K562 (cell line): Measurements from ENCODE around the gene GALNT18. TPM values are rescaled to one million over a fixed set of nuclear protein-coding genes. Genes with fewer than 3 reads are reported as not detected.

Experiments used
- ATAC-seq: fragments of 200-7000 bp; cut with Tn5 transposase; 3 replicates; pipeline ENCODE4 v1.9.1; 2020; ENCODE audit warnings: moderate library complexity
- BruUV-seq: library from RNA; stranded (reverse); fragments of 400-500 nt; replicated peaks from 2 replicates; lab custom pipeline; 2021; lab: Mats Ljungman, UMichigan
- CTCF ChIA-PET: fragments of 300-600 bp; formaldehyde crosslinking; extraction: SDS; loops from one replicate; lab custom pipeline; 2021; ENCODE audit warnings: low intra/inter-chr PET ratio; lab: Yijun Ruan, JAX
- POLR2A ChIA-PET: fragments of 300-600, 350-650 bp; sonication (Branson Sonifier 250); formaldehyde crosslinking; extraction: SDS; loops from one replicate; lab custom pipeline; 2021; ENCODE audit warnings: antibody characterized with exemption, inconsistent platforms; lab: Yijun Ruan, JAX
- DNase-seq, 4 experiments: peaks; one replicate each; pipeline versions ENCODE4 v3.0.0 to v3.0.0-alpha.2; 2011 to 2018; ENCODE audit warnings: low spot score in 3 of 4, mixed read lengths in 3 of 4; ENCODE audit errors: extremely low read depth in 1 of 4
- FAIRE-seq: peaks from 2 replicates; lab custom pipeline; 2011; peaks lifted over from hg19 to GRCh38; lab: Jason Lieb, UNC
- H2AFZ ChIP-seq: 2 replicates; pipeline ENCODE4 v1.6.0; 2011; ENCODE audit warnings: low read depth, low read length, control low read depth, inconsistent platforms
- H3K27ac ChIP-seq: fragments of 200-600 bp; 3 replicates; pipeline ENCODE4 v1.8.0; 2011; ENCODE audit warnings: low read depth, mild to moderate bottlenecking, control low read depth, inconsistent platforms, low read length, moderate library complexity, mixed read lengths; ENCODE audit errors: extremely low read depth
- H3K27me3 ChIP-seq, 2 experiments: fragments of 300-600 bp in 1 of 2; 2 replicates in 1 of 2; 3 replicates in 1 of 2; pipeline versions ENCODE4 v1.6.0 to v1.8.0; 2011; ENCODE audit warnings: inconsistent platforms in 2 of 2, low read length in 2 of 2, mild to moderate bottlenecking in 1 of 2, mixed read lengths in 1 of 2, moderate library complexity in 1 of 2; ENCODE audit not compliant: control insufficient read depth in 2 of 2, insufficient read depth in 2 of 2
- H3K36me3 ChIP-seq: fragments of 300-600 bp; 3 replicates; pipeline ENCODE4 v1.8.0; 2011; ENCODE audit warnings: mild to moderate bottlenecking, low read length, inconsistent platforms; ENCODE audit not compliant: control insufficient read depth, insufficient read depth
- H3K4me1 ChIP-seq, 2 experiments: fragments of 200-600 bp in 1 of 2; replicated peaks in 1 of 2; 2 replicates in 1 of 2; 3 replicates in 1 of 2; pipeline versions ENCODE4 v1.5.1 to v1.8.0; 2011; ENCODE audit warnings: inconsistent platforms in 2 of 2, low read length in 2 of 2, mild to moderate bottlenecking in 1 of 2, mixed read lengths in 1 of 2, moderate library complexity in 1 of 2; ENCODE audit not compliant: control insufficient read depth in 2 of 2, insufficient read depth in 2 of 2
- H3K4me2 ChIP-seq: 2 replicates; pipeline ENCODE4 v1.6.1; 2011; ENCODE audit warnings: low read length, control low read depth, inconsistent platforms, mixed read lengths; ENCODE audit not compliant: insufficient read depth
- H3K4me3 ChIP-seq: fragments of 200-600 bp; sonication (generic), shearing (Covaris generic); 2 replicates; pipeline ENCODE4 v1.5.1; 2016; ENCODE audit warnings: control low read depth, inconsistent platforms
- H3K79me2 ChIP-seq: fragments of 200-600 bp; 3 replicates; pipeline ENCODE4 v1.8.0; 2011; ENCODE audit warnings: low read length, inconsistent platforms; ENCODE audit not compliant: control insufficient read depth, insufficient read depth
- H3K9ac ChIP-seq, 2 experiments: 2 replicates each; pipeline versions ENCODE4 v1.6.0 to v1.6.1; 2011; ENCODE audit warnings: low read depth in 2 of 2, low read length in 2 of 2, control low read depth in 1 of 2, inconsistent platforms in 1 of 2, mild to moderate bottlenecking in 1 of 2, mixed read lengths in 1 of 2; ENCODE audit not compliant: insufficient read depth in 1 of 2
- H3K9me1 ChIP-seq: one replicate; pipeline ENCODE4 v1.6.0; 2011; ENCODE audit warnings: inconsistent platforms, mild to moderate bottlenecking, low read length, moderate library complexity; ENCODE audit not compliant: control insufficient read depth, insufficient read depth
- H3K9me3 ChIP-seq: replicated peaks from 2 replicates; pipeline ENCODE4 v1.5.1; 2011; ENCODE audit warnings: low read depth, low read length, inconsistent platforms; ENCODE audit not compliant: control insufficient read depth, insufficient read depth
- H4K20me1 ChIP-seq: replicated peaks from 2 replicates; pipeline ENCODE4 v1.6.1; 2011; ENCODE audit warnings: low read length, inconsistent platforms, mixed read lengths; ENCODE audit not compliant: control insufficient read depth, insufficient read depth
- CBX5 ChIP-seq: IDR thresholded peaks from 2 replicates; pipeline ENCODE4 v1.6.1; 2014; ENCODE audit warnings: low read depth, borderline replicate concordance
- CEBPB ChIP-seq: fragments of 450-650 bp; IDR thresholded peaks from 2 replicates; pipeline ENCODE4 v1.6.1; 2016; ENCODE audit warnings: missing genetic modification characterization, missing compliant biosample characterization
- DNMT1 ChIP-seq: fragments of 450-650 bp; IDR thresholded peaks from 2 replicates; pipeline ENCODE4 v1.6.1; 2016; ENCODE audit warnings: antibody characterized with exemption, mild to moderate bottlenecking
- EWSR1 ChIP-seq: fragments of 450-650 bp; IDR thresholded peaks from 2 replicates; pipeline ENCODE4 v1.6.1; 2018; ENCODE audit warnings: borderline replicate concordance, mild to moderate bottlenecking, low read depth, moderate library complexity; ENCODE audit not compliant: partially characterized antibody
- HCFC1 ChIP-seq: IDR thresholded peaks from 2 replicates; pipeline ENCODE4 v1.6.1; 2012; ENCODE audit warnings: low read depth, low read length, improper control_type of control experiment
- RBM39 ChIP-seq: fragments of 200-400 bp; formaldehyde crosslinking; optimal IDR thresholded peaks from 2 replicates; pipeline ENCODE3; 2018; ENCODE audit warnings: low read depth, low read length
- SRSF7 ChIP-seq: fragments of 200-400 bp; formaldehyde crosslinking; optimal IDR thresholded peaks from 2 replicates; pipeline ENCODE3; 2017; ENCODE audit warnings: mild to moderate bottlenecking, low read depth, low read length
- THAP7 ChIP-seq: fragments of 250-450 bp; sonication (Bioruptor Pico); IDR thresholded peaks from 2 replicates; pipeline ENCODE4 v1.5.0; 2021
- XRCC3 ChIP-seq: fragments of 450-650 bp; IDR thresholded peaks from 2 replicates; pipeline ENCODE4 v1.6.1; 2017; ENCODE audit warnings: mild to moderate bottlenecking, moderate library complexity
- ZBTB11 ChIP-seq, 3 experiments: fragments of 200-800 bp in 1 of 3; fragments of 250-450 bp in 1 of 3; fragments of 450-650 bp in 1 of 3; sonication (Bioruptor Pico) in 1 of 3; sonication (Bioruptor generic) in 1 of 3; formaldehyde crosslinking in 1 of 3; IDR thresholded peaks; 2 replicates each; pipeline versions ENCODE4 v1.6.1 to v1.8.0; 2016 to 2022; ENCODE audit warnings: mild to moderate bottlenecking in 2 of 3, missing genetic modification characterization in 2 of 3, missing compliant biosample characterization in 1 of 3, moderate library complexity in 1 of 3
- ZC3H8 ChIP-seq: fragments of 450-650 bp; IDR thresholded peaks from 2 replicates; pipeline ENCODE4 v1.6.1; 2017
- ZNF668 ChIP-seq: fragments of 250-450 bp; sonication (Bioruptor Pico); IDR thresholded peaks from 2 replicates; pipeline ENCODE4 v1.8.0; 2022; ENCODE audit warnings: mild to moderate bottlenecking, inconsistent platforms
- ZNF764 ChIP-seq: fragments of 250-450 bp; sonication (Bioruptor Pico); IDR thresholded peaks from 2 replicates; pipeline ENCODE4 v1.4.0; 2020; ENCODE audit warnings: low read depth, mild to moderate bottlenecking, moderate library complexity
- WGBS: fragments of 100-300 bp; shearing (Covaris generic); methylation state at CpG from one replicate; pipeline ENCODE4 v1.1.6; 2016; ENCODE audit warnings: low coverage, mixed read lengths; ENCODE audit not compliant: insufficient coverage; ENCODE audit errors: missing lambda C conversion rate; 5-methylcytosine and 5-hydroxymethylcytosine counted together
- in situ Hi-C: fragments of 300-500 bp; cut with MboI; formaldehyde crosslinking; loops from 4 replicates; pipeline ENCODE4 v1.15.0; 2018; ENCODE audit warnings: inconsistent platforms, mixed read lengths
- intact Hi-C: fragments of 100-400 bp; cut with micrococcal nuclease; formaldehyde crosslinking; loops from 2 replicates; pipeline ENCODE4 v1.14.2; 2022
- polyA plus RNA-seq, 8 experiments: library from polyadenylated mRNA; depleted of rRNA in 4 of 8; stranded (reverse) in 5 of 8; unstranded in 3 of 8; fragments of >200 nt; fragmentation: Nextera tagmentation in 2 of 8; fragmentation: Illumina TruSeq in 1 of 8; extraction: Ambion mirVana in 2 of 8; extraction: Trizol in 1 of 8; gene quantifications; 2 replicates each; pipeline versions ENCODE4 v1.2.1 to v1.2.3, GENCODE V29; 2011 to 2014; ENCODE audit warnings: inconsistent platforms in 1 of 8, missing spikeins in 1 of 8
- total RNA-seq, 7 experiments: library from RNA; depleted of rRNA in 6 of 7; stranded (reverse); fragments of >200 nt in 6 of 7; fragmentation: Illumina TruSeq in 2 of 7; extraction: Trizol in 2 of 7; gene quantifications; 2 replicates each; pipeline versions ENCODE4 v1.2.1 to v1.2.3, GENCODE V29; 2011 to 2021; ENCODE audit warnings: low replicate concordance in 1 of 7

GALNT18 gene
- total and polyA plus RNA-seq, 9 of the 15 experiments (the other 6 are each of a cell fraction or from before 2014, with no cell fraction given) = not detected

GRCh38 chr11:11413776-11414175 is 208.0 kb downstream of the GALNT18 start:
- ChIA-PET POLR2A (interaction anchor here (0.7 kb wide), 1 partner anchor 16 kb away, joined by 3 read pairs; no protein-coding TSS in a partner anchor), CTCF (no interaction called here)
- in situ Hi-C loops = no loop called here

More at GRCh38 chr11:11413776-11414175, 208.0 kb downstream of the GALNT18 start:
- H3K9ac ChIP-seq = no peak overlapping the region
- no peak overlapping the region for H3K4me3 ChIP-seq
- no peaks in the 10 kb centered on the region for H3K79me2 ChIP-seq
- H3K27ac ChIP-seq = no peak overlapping the region
- H3K4me2 ChIP-seq = no peak overlapping the region
- H3K9me1 ChIP-seq = no peaks in the 10 kb centered on the region
- intact Hi-C loops = no loop called here
- ATAC-seq = no peak
- DNase-seq = no peak
- no peak for FAIRE-seq
- TF ChIP-seq ZBTB11 (CRISPR knock-in tag; IDR thresholded peaks at IDR 0.05) (no peak), ZC3H8 (no peak), CBX5 (no peak), ZNF764 (CRISPR knock-in tag) (no peak), ZNF668 (no peak), RBM39 (no peak), CEBPB (tag) (no peak), EWSR1 (no peak), HCFC1 (no peak), XRCC3 (no peak), SRSF7 (no peak), THAP7 (CRISPR knock-in tag) (no peak), DNMT1 (no peak)
- BruUV-seq = no TSS peak
- H3K27me3 ChIP-seq = peaks cover 2 to 37% of the 10 kb centered on the region in 2 experiments; a peak in 4 of 5 replicates
- no peaks in the 10 kb centered on the region for H3K4me1 ChIP-seq
- no peaks in the 10 kb centered on the region for H3K36me3 ChIP-seq
- no peaks in the 10 kb centered on the region for H3K9me3 ChIP-seq
- no peak overlapping the region for H2AFZ ChIP-seq
- H4K20me1 ChIP-seq = no peaks in the 10 kb centered on the region; the same call in 1 of the 2 replicates
- WGBS = 2% methylated on average over 6 of the region's 6 CpGs
